A204.1 (cell line): ENCODE data around the gene ING2.
"Not testable (repeated sequence)": the region's sequence is repeated elsewhere in the genome, so short reads cannot be mapped to it uniquely, and the experiment has no call there.

Experiments used
- FAIRE-seq: peaks from 2 replicates; lab custom pipeline; 2012; peaks lifted over from hg19 to GRCh38; lab: Jason Lieb, UNC

ING2 gene

GRCh38 chr4:183550345-183551093 lies 45.7 kb downstream of the ING2 start:
- FAIRE-seq: no peak

DNA sequence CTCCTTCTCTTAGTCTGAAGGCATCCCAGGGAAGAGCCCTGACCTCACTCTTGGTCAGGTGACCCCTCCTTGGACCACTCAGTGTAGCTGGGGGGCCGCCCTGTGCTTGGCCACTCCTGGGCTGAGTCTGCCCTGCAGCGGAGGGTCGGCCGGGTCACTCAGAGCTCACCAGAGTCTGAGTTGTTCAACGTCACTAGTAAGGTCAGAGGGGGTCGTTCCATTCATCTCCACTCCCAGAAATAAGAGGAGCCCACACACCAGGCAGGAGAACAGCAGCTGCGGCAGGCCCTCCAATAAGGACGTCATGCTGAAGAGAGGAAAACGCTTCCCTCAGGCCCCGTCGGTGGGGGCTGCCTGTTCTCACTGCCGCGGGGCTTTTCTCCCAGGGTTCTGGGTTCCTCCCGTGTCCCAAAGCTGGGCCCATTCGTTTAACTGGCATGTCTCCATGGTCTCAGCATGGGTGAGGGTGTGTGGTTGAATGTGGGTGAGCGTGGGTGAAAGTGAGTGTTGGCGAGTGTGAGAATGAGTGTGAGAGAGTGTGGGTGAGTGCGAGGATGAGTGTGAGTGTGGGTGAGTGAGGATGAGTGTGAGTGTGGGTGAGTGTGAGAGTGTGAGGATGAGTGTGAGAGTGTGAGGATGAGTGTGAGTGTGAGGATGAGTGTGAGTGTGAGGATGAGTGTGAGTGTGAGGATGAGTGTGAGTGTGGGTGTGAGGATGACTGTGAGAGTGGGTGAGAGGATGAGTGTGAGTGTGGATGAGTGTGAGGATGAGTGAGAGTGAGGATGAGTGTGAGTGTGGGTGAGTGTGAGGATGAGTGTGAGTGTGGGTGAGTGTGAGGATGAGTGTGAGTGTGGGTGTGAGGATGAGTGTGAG lies 47.7 kb downstream of the ING2 start:
- FAIRE-seq: no peak

DNA sequence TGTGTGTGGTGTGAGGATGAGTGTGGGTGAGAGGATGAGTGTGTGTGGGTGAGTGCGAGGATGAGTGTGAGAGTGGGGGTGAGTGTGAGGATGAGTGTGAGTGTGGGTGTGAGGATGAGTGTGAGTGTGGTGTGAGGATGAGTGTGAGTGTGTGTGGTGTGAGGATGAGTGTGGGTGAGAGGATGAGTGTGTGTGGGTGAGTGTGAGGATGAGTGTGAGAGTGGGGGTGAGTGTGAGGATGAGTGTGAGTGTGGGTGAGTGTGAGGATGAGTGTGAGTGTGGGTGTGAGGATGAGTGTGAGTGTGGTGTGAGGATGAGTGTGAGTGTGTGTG lies 48.3 kb downstream of the ING2 start:
- FAIRE-seq: not testable (repeated sequence)

DNA sequence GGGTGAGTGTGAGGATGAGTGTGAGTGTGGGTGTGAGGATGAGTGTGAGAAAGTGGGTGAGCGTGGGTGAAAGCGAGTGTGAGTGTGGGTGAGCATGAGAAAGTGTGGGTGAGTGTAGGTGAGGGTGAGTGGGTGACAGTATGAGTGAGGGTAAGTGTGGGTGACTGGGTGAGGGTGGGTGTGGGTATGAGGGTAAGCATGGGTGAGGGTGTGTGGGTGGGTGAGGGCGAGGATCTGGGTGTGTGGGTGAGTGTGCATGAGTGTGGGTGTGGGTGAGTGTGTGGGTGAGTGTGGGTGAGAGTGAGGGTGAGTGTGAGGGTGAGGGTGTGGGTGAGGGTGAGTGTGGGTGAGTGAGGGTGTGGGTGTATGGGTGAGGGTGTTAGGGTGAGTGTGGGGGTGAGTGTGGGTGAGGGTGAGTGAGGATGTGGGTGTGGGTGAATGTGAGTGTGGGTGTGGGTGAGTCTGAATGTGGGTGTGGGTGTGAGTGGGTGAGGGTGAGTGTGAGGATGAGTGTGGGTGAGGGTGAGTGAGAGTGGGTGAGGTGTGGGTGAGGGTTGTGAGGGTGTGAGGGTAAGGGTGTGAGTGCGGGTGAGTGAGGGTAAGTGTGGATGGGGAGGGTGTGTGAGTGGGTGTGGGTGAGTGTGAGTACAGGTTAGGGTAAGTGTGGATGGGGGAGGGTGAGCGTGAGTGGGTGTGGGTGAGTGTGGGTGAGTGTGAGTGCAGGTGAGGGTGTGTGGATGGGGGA lies 48.9 kb downstream of the ING2 start:
- no peak for FAIRE-seq

DNA sequence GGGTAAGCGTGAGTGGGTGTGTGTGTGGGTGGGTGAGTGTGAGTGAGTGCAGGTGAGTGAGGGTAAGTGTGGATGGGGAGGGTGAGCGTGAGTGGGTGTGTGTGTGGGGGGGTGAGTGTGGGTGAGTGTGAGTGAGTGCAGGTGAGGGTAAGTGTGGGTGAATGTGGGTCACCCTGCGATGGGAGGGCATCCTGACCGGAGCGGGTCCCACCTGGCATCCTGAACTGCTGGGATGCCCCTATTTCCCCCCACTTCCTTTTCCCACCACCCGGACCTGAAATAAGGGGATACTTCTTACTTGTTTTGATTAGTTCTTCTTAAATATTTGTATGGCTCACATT lies 49.5 kb downstream of the ING2 start:
- no peak for FAIRE-seq

GRCh38 chr4:183554878-183555585 lies 50.2 kb downstream of the ING2 start:
- no peak for FAIRE-seq

GRCh38 chr4:183556947-183557346 lies 52.1 kb downstream of the ING2 start:
- no peak for FAIRE-seq

DNA sequence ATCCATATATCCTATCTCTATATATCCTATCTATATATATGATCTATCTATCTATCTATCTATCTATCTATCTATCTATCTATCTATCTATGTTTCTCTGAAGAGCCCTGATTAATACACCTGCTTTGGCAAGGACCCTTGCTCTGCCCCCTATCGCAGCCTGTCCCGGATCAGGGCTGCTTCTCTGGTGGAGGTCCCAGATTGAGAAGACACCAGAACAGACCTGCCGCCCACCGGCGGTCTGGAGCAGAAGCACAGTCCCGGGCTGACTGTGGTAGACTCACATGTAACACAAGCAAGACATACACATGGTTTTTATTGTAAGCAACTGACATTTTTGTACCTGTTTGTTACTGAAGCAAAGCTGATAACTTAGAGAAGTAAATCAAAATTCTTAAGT lies 52.8 kb downstream of the ING2 start:
- FAIRE-seq: no peak

GRCh38 chr4:183558873-183559272 lies 54.0 kb downstream of the ING2 start:
- FAIRE-seq: no peak

DNA sequence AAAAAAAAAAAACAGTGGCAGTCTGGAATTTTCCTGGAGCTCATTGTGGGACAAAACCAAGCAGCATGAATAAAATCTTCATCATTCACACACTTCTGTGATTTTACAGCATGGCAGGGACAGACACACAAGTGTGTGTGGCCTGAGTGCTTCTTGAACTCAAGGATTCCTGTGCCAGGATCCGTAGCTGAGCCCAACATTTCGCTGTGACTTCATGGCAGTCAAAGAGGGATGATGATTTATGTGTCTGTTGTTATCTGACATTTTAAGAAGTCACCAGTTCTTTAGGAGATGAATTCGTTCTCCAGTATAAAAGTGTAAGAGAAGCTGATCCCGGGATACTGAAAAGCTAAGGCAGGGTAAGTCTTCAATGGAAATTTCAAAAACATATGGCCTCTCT lies 57.0 kb downstream of the ING2 start:
- FAIRE-seq: no peak
